HG03064 (cell line): ENCODE measurements around the gene USP22.
"Not testable (repeated sequence)": the region's sequence is repeated elsewhere in the genome, so short reads cannot be mapped to it uniquely, and the experiment has no call there.

Experiments used
- ATAC-seq: cut with Tn5 transposase; IDR thresholded peaks from one replicate; pipeline ENCODE4 v1.9.1; 2021; ENCODE audit warnings: low read depth; ENCODE audit not compliant: unreplicated experiment

Gene USP22

GRCh38 chr17:21042458-21043295, at the start of gene USP22:
TSS of gene USP22 (minus strand) at chr17:21043011. CDS start at chr17:21042835, 176 bp downstream.
- ATAC-seq, result peak; percentile 57

DNA sequence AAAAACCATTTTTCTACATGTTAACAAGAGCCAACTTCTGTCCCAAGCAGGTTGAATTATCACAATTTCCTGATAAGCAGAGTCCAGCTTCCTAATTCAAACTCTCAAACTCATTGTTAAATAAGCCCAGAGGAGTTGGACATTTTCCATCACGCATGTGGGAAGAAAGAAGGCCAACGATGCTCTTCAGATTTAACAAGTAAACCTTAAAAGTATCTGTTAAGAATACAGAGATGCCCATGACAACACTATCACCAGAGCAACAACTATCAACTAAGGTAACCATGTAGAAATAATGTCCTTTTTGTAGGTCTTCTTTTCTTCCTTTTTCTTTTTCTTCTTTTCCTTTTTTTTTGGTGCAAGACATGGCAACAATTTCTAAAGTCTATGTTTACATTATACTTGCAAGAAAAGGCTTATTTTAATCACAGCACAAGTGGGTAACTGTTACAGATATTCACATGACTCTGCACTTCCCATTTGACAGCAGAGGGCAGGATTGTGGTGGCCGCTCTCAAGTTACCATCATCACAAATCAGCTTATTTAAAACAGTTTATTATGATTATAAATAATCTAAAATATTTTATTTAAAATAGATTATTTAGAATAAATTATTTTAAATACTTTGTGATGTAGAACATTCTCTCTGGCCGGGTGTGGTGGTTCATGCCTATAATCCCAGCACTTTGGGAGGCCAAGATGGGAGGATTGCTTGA, 48.2 kb upstream of the USP22 start:
- ATAC-seq, result no peak

DNA sequence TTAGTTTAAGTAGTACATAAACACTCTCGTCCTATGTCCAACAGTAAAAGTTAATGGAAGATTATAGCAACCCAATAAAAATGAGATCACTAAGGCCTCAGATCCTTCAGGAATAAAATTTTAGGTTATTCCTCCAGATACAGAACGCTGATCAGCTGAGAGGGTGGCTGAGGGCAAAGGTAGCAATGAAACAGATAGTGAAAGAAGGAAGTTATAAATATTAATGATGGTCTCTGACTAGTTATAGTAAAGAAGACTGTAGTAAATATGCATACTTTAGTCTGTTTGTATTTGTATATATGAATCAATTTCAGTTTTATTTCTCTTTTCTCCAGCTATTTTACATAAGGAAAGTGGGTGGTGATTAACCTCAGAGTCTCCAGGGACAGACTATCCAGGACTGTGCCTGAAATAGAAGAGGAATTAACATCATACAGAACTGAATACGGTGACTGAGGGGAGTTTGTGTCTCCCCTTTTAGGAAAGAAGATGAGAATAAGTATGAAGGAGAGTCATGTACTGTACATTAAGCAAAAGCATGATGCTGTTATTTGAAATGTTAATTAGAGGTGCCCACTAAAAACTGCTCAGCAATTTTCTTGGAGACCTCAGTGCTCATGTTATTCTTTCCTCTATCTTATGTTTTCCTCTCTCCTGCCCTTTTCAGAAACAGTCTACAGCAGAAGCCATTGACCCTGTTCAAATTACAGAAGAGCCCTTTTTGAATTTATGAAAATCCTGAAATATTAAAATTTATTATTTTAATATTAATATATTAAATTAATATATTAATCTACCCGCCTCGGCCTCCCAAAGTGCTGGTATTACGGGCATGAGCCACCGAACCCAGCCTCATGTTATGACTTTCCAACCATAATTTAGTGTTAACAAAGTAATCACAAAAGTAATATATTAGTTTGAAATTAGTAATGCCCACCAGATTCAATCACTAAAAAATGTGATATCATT, 47.4 kb upstream of the USP22 start:
- no peak for ATAC-seq

DNA sequence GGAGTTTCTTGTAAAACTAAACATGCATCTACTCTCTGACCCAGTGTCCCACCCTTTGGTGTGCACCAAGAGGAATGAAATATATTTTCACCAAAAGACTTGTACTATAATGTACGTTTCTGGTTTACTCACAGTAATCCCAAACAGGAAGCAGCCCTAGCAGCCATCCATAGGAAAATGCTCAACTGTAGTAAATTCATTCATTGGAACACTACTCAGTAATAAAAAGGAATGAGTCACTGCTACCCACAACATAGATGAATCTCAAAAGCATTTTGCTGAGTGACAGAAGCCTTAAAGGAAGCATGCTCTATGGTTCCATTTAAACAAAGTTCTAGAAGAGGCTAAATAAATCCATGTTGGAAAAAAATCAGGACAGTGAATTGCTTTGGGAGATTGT, 46.3 kb upstream of the USP22 start:
- ATAC-seq, result no peak

DNA sequence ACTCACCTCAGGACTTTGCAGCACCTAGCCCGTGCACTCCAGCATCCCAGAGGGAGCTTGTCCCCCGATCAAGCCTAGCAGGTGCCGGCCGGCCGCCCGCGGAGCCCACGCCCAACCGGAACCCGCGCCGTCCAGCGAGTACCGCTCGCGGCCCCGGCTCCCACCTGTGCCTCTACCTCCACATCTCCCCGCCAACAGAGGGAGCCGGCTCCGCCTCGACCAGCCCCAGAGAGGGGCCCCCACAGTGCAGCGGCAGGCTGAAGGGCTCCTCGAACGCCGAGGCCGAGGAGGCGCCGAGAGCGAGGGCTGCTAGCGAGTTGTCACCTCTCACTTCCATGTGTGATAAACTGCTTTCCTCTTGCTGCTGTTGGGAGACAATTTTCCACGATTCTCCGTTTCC, 42.9 kb upstream of the USP22 start:
- no peak for ATAC-seq

DNA sequence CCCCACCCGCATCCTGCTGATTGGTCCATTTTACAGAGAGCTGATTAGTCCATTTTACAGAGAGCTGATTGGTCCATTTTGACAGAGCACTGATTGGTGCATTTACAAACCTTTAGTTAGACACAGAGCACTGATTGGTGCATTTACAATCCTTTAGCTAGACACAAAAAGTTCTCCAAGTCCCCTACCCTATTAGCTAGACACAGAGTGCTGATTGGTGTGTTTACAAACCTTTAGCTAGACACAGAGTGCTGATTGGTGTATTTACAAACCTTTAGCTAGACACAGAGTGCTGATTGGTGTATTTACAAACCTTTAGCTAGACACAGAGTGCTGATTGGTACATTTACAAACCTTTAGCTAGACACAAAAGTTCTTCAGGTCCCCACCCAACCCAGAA, 42.5 kb upstream of the USP22 start:
- not testable (repeated sequence) for ATAC-seq

GRCh38 chr17:21082001-21082436, 39.2 kb upstream of the USP22 start:
- no peak for ATAC-seq

GRCh38 chr17:21079196-21079595, 36.4 kb upstream of the USP22 start:
- no peak for ATAC-seq

- no peak for ATAC-seq
Measured at GRCh38 chr17:21078016-21078780, 35.4 kb upstream of the USP22 start.

DNA sequence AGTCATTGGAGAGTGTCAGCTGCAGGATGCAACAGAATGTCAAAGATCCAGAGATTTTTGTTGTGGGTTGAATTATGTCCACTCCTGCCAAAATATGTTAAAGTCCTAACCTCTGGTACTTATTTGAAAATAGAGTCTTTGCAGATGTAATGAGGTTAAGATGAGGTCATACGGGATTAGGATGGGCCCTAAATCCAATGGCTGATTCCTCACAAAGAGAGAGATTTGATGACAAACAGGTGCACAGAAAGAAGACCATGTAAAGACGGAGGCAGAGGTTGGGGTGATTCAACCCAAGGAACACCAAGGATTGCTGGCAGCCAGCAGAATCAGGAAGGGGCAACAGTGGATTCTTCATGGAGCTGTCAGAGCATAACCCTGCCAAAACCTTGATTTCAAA, 34.5 kb upstream of the USP22 start:
- ATAC-seq, result no peak

- no peak for ATAC-seq
Measured at GRCh38 chr17:21076242-21076641, 33.4 kb upstream of the USP22 start.

- ATAC-seq, result no peak
Measured at GRCh38 chr17:21075739-21076085, 32.9 kb upstream of the USP22 start.

DNA sequence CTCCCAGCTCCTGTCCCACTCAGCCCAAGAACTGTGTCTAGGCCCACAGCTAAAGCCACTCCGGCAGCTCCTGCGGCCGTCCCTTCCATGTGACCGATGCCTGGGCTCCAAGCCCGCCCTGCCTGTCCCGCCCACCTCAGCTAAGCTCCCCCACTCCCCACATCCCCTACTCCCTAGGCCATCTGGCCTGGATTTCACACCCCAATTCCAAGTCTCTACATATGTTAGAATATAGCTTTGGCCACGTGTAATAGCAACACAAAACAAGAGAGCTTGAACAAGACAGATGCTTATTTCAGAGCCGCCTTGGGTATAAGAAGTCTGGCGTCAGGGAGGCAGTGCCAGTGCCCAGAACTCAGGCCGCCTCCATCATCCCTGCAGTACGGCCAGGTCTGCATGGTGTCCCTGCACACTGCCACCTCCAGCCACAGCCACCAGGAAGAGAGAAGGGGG, 30.0 kb upstream of the USP22 start:
- no peak for ATAC-seq

GRCh38 chr17:21066394-21066793, 23.6 kb upstream of the USP22 start:
- ATAC-seq, result no peak

DNA sequence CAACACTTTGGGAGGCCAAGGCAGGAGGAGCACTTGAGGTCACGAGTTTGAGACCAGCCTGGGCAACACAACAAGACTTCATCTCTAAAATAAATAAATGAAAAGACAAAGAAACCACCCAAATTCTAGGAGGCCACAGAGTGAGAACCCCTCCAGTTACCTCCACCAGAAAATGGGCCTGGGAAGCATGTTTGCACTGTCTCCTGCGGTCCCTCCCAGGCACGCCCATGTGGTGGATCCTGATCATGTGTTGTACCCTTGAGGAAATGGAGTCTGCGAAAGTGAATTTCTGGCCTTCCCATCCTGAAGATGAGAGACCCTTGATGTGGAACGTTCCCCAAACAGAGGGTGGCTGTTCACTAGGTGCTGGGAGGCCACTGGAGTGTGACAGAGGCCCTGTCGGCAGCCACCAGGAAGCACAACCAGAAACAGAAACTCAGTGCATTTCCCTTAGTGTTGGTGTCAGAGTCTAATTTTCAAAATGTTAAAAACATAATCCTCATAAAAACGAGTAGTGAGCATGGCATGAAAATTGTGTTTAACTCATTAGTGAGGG, 19.2 kb upstream of the USP22 start:
- ATAC-seq, result no peak

DNA sequence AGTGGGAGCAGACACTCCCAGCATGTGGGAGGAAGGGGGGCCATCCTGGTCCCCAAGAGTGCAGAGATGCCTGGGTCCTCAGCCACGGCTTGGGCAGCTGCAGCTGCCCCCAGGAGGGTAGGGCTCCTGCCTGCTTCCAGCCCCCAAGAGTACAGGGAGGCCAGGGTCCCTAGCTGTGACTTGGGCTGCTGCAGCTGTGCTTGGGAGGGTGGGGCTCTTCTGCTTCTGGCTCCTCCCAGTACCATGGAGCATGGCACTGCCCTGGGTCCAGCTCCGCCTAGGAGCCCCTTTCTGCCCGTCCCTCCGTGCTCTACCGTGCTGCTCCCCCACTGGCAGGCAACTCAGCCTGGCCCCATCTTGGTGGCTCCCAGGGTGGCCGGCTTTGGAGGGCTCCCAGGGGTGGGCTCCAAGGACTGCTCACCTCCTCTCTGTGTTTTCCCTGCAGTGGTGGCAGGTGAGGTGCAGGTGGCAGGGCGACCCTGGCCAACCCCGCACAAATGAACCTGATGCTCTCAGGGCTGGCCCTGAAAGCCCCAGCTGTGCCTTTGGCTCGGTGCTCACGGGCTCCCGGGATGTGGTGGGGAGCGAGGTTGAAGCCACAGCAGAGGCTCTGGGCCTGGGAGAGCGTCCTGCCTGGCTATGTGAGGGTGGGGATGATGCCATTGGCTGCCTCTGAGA, 18.5 kb upstream of the USP22 start:
- ATAC-seq, result no peak

DNA sequence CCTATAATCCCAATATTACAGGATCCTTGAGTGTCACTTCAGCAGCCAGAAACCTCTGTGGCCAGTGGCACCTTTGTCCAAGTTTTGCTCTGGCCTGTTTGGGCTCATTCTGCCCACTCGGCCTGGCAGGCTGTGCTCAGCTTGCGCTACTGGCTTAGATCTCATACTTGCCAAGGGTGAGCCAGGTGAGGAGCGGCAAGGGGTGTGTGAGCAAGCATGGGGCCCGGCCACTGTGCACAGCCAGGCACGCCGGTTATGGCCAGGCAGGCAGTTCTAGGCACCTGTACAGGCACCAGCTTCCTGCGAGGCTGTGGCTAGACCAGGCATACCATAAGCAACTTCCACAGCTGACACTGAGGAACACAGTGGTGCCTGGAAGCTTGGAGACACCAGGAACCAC, 16.9 kb upstream of the USP22 start:
- ATAC-seq, result no peak

DNA sequence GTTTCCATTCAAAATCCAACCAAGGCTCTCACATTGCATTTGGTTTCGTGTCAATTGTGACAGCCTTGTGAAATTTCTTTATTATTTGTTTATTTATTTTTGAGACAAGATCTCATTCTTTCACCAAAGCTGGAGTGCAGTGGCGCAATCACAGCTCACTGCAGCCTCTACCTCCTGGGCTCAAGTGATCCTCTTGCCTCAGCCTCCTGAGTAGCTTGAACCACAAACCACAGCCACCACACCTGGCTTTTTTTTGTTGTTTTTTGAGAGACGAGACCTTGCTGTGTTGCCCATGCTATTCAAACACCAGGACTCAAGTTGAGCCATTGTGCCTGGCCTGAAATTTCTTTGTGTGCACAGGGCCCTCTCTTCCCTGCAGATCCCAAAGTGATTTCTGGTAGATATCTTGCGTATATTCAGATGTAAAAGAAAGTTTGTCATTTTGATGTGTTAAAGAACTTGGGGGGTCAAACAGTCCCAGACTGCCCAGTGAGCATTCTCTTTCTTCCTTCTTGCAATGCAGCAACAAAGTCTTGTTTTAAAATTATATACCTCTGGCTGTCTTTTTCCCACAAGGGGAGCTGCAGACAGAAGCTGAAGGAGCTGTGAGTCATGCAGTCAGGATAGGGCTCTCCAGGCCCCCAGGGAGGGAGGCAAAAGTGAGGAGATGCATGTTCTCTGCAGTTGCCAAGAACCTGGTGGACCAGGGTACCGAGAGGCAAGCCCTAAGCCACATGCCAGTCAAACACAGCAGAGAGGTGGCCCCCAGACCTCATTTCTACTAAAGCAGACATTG, 15.5 kb upstream of the USP22 start:
- no peak for ATAC-seq
